Right lobe of liver (tissue), 4 donors: Measurements from ENCODE around the gene CST4.

Experiments
- POLR2A ChIP-seq: fragments of 450-650 bp; IDR thresholded peaks from one replicate; pipeline ENCODE4 v1.6.1; 2017; ENCODE audit warnings: antibody characterized with exemption, mild to moderate bottlenecking
- TF ChIP-seq, protein P1 (sequence below), 4 donors: fragments of 200-600 bp in 3 of 4; fragments of 450-650 bp in 1 of 4; IDR thresholded peaks; one replicate each; pipeline versions ENCODE4 v1.5.1 to v1.8.0; 2016 to 2022; ENCODE audit warnings: antibody characterized with exemption in 4 of 4, mild to moderate bottlenecking in 2 of 4
- donor health status: DM: no; HTN: no; CAD: no.
- donor health status: DM: no; HTN: no; CAD: no.
- donor health status: DM: no; HTN: yes; CAD: no.

DNA sequence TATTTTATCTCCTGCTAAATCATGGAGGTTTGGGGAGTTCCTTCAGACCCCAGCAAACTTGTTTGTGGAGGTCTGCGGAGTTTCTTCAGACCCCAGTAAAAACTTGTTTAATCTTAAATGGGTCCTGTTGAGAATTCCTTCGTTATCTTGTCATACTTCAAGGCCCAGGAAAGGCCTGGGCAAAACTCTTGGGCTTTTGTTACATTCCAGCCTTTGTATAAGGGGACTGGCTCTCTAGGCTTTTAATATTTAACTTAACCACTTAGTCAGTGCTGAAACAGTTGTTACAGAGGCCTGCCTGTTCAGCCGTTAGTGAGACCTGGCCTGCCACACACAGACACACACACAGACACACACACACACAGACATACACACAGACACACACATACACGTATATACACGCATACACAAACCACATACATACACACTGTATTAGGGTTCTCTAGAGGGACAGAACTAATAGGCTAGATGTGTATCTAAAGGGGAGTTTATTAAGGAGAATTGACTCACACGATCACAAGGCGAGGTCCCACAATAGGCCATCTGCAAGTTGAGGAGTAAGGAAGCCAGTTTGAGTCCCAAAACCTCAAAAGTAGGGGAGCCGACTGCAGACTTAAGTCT lies 29.7 kb downstream of the CST4 start:
- no peak for TF ChIP-seq POLR2A
- TF ChIP-seq, protein P1, sequence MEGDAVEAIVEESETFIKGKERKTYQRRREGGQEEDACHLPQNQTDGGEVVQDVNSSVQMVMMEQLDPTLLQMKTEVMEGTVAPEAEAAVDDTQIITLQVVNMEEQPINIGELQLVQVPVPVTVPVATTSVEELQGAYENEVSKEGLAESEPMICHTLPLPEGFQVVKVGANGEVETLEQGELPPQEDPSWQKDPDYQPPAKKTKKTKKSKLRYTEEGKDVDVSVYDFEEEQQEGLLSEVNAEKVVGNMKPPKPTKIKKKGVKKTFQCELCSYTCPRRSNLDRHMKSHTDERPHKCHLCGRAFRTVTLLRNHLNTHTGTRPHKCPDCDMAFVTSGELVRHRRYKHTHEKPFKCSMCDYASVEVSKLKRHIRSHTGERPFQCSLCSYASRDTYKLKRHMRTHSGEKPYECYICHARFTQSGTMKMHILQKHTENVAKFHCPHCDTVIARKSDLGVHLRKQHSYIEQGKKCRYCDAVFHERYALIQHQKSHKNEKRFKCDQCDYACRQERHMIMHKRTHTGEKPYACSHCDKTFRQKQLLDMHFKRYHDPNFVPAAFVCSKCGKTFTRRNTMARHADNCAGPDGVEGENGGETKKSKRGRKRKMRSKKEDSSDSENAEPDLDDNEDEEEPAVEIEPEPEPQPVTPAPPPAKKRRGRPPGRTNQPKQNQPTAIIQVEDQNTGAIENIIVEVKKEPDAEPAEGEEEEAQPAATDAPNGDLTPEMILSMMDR (IDR thresholded peaks at IDR 0.05) = no peak
